GM18873 (cell line): ENCODE measurements around the gene C1orf226.

Experiments
- ATAC-seq: cut with Tn5 transposase; IDR thresholded peaks from one replicate; pipeline ENCODE4 v1.9.1; 2021; ENCODE audit warnings: mild to moderate bottlenecking, moderate library complexity, moderate number of reproducible peaks; ENCODE audit not compliant: unreplicated experiment, low FRiP score

The C1orf226 gene

GRCh38 chr1:162383516-162383915, 2.0 kb downstream of the C1orf226 start:
- ATAC-seq = no peak

- no peak for ATAC-seq
Measured at GRCh38 chr1:162384116-162384515, 2.6 kb downstream of the C1orf226 start.

DNA sequence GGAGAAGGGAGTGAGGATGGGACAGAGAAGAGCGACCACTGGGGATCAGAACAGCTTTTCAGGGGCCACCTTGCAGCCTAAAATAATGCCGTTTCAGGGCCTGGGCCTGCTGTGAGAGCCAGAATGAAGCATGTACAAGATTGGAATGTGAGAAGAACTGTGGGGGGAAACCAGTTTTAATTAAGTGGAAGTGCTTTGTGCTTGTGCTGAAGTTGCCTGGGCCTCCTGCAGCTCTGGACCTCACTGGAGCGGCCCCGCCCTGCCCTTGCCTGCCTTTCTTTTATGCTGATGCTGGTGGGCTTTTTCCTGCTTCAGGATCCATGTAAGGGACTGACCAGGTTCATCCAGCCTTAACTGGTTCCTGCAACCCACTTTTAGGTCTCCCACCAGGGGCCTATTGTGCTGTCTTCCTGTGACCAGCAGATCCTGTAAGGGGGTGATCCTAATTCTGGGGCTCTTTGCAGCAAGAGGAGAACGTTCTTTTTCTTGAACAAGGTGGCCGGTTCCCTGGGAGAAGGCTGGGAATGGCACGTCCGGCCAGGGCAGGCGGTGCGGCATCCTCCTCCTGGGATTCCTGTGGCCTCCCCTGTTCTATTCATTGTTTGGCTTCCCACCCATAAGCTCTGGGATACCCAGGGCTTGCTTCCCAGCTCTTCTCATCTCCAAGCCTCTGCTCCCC, 3.2 kb downstream of the C1orf226 start:
- ATAC-seq = no peak

DNA sequence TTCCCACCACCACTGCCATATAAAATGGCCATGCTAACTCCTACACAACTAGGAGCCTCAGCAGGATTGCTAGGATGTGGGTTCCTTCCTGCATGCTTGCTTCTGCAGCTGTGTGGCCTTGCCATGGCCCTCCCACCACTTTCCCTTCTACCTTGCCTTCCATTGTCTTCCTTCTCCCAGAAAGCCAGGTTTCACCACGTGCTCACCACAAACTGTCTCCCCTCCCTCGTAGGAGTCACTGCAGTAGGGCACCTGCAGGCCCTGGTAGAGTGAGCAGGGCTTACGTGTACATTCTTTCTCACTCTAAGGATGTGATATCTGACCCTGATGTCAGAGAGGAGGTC, 3.7 kb downstream of the C1orf226 start:
- no peak for ATAC-seq

DNA sequence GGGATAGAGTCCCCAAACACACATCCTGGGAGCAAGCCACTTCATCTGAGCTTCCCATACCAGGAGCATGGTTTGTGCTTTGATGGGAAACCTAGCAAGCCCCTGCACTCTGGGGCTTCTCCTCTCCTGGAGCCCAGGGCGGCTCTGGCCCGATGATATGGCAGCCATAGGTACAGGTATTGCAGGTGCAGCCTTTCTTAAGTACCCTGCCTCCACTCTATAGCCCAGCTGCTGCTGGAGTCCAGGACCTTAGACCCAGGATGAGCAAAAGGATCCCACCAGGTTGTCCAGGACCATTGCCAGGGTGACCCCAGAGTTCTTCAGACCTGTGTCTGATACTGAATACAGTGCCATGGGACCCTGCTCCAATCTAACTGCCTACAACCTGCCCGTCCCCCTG, 4.2 kb downstream of the C1orf226 start:
- ATAC-seq = no peak

DNA sequence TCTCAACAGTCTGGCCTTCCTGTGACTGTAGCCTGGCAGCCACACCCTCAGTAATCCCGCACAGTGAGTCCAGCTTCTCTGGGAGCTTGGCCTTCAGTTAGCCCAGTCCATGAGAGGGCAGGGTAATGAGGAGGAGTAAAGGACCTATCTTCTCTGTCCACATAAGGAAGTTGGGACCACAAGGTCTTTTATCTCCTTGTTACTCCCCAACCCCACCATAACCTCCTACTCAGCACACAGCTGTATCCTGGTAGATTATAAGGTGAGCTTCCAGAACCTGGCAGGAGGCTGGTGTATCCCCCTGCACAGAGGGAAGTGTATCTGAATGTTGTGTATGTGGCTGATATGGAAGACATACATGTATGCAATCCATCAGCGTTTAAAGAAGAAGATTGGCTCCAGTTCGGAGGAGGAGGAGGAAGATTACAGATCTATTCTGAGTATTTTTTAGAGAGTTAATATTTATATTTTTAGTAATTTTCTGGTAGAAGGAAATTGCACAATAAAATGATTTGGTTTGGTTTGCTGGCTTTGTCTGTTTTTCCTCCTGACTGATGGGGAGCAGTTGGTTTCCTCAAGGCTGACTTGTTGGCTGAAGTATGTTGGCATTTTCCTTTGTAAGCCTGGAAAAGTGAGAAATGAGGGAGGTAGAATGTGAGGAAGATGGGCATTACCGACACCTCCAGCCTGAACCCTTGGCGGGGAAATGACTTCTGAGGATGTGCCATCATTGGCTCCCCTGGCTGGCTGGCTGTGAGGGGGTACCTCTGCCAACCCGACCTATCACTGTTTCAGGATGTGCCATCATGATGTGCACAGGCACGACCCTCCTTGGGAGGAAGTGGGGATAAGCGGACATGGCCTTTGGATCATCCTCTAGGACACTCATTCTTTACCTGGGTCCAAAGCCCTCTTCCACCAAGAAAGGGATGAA, 5.0 kb downstream of the C1orf226 start:
- no peak for ATAC-seq

DNA sequence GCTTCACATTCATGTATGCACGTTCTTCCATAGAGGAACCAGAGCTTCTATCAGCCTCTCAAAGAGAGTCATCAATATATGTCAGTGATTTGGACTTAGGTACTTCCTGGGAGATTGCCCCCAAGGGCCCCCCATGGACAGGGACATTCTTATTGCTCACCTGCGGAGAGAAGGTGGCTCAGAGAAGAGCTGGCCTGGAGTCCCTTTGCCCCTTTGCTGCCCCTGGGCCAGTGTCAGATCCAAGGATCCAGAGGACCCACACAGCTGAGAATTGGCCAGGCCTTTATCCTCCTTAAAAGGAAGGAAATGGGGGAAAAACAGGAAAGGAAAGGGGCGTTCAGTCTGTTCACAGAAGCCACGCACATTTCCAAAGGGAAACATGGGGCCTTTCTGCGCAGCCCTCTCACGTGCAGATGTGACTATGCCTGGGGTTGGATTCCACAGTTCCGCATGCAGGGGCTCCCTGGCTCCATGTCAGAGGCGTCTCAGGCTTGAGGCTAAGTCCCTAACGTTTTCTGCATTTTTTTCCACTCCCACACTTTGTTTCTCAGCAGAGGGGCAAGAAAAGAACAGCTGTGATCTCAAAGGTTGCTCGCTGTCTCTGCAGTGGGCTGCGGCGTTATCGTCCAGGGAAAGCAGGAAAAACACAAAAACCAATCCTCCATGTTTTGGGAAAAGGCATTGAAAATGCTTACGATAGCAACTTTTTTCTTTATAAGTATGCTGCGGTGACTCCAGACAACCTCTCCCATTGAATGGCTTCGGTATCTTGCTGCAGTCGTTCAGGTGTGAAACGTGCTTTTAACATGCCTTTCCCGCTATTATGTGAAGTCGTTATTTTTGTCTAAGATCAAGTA, 5.9 kb downstream of the C1orf226 start:
- no peak for ATAC-seq

- ATAC-seq = no peak
Measured at GRCh38 chr1:162388083-162388594, 6.6 kb downstream of the C1orf226 start.

DNA sequence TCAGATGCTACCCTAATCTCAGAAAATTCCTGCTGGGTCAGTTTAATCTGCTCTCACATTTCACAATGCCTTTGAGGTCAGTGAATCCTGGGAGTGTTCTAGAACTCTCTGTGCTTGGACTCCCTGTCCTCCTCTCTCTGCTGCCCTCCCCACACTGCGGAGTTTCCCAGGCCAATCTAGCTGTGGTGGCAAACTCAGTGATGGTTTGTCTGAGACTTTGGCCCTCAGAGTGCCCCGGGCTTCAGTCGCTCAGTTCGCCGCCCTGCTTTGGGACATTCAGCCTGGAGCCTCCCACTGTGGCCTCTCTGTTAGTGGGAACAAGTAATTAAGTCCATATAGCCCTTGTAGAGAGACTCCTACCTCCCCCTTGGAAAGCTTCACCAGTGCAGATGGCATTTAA, 7.1 kb downstream of the C1orf226 start:
- ATAC-seq = no peak

DNA sequence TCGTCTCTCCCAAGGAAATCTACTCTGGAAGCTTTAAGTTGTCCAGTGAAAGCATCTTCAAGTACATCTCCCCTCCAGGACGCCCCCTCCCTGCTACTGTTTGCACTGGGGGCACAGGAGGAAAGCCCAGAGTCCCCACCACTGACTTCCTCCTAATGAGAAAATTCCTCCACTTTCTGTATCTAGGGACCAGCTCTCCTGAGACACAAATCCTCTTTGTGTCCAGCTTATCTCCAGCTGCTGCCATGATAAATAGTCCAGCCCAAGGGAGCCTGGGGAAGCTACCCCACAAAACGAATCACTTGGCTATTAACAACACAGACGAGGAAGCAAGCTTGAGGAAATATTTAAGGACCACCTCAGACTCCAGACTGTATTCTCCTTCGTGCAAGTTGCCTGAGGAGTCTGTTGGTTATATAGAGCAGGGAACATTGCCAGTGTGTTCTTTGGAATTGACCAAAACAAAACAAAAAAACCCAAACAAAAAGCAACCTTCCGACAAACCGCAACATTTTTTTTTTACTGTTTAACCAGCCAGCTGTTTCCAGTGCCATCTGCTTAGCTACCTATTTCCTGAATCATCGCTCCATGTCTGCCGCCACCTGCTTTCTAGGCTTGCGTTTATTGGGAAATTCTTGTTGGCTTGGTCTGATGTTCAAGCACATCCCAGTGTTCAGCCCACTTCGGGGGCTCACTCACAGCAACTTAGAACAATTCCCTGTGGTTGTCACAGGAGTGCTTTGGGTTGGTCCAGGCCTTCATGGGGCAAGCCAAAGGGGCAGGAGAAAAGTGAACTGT, 7.7 kb downstream of the C1orf226 start:
- ATAC-seq = no peak

GRCh38 chr1:162389971-162390370, 8.4 kb downstream of the C1orf226 start:
- ATAC-seq = no peak

- ATAC-seq = no peak
Measured at GRCh38 chr1:162390396-162391185, 9.1 kb downstream of the C1orf226 start.

GRCh38 chr1:162391790-162392563, 10.4 kb downstream of the C1orf226 start:
- ATAC-seq = no peak

DNA sequence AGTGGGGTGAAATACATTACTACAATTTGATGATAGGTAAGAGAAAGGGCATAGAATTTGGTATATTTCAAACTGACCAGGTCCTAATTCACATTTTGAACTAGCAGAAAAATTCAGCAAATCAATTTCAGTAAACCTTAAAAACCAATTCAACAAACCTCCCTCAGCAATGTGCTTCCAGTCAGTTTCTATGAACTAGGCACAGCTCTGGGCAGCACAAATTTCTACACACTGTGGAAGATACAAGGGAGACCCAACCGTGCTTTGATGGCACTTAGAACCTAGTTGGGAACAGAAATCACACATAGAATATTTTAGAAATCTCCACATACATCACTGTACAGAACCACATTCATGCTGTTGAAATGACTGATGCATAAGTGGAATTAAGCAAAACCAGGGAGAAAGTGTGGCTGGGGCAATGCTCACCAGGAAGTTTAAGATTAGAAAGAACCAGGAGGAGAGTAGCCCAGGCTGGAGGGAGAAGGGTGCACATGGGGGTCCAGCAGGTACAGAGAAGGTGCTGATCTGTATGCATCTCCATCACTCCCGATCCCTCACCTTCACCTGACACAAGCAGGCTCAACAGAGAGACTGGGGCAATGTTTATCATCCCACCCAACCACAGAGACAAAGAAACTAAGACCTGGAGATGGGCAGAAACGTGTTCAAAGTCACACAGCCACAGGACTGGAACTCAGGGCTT, 14.8 kb downstream of the C1orf226 start:
- no peak for ATAC-seq

- no peak for ATAC-seq
Measured at GRCh38 chr1:162397039-162397448, 15.5 kb downstream of the C1orf226 start.

DNA sequence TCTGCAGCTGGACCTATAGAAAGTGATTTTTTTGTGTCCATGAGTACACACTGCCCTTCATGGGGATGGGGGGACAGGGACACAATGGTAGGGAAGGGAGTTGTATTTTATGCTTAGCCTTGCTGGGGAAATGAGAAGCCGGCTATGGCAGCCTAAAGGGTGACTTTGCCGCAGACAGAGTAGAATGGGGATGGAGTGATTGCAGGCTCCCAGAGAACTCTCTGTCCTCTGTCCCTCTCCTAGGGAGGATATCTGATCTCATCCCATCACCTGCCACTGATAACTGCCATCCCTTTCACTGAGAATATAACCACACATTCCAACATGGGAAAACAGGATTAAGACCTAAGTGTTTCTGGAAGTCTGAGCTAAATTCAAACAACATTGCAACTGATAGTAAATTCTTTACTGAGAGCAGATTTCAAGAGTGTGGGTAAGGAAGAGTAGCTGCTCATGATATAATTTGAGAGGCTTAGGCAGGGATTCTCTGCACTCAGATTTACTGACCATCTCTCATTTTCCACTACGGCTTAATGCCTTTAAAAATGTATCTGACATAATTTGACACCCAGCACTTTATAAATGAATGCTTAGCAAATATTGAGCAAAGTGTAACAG, 16.5 kb downstream of the C1orf226 start:
- no peak for ATAC-seq

DNA sequence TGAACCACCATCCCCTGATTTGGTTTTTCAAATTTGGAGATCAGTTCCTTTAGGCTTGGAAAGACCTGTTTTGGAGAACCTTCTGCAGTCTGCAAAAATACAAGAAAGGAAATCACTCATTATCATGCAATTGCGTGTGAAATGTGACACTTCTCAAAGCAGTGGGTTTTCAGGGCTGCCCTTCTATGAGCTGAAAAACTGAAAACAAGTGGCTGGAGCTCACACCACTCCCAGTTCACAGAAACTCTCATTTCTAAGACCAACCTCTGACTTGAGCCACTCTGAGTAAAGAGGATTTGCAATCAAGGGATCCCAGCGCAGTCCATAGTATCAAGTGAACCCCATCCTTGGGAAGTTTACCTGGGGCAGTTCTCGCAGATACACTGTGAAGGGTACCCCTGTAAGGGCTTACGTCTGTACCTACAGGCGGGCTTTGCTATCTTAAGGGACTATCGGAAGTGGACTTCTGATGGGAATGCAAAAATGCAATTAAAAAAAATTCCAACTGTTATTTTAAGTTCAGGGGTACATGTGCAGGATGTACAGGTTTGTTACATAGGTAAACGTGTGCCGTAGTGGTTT, 17.6 kb downstream of the C1orf226 start:
- ATAC-seq = no peak
